HG03045 (cell line): Measurements from ENCODE around the gene PLA2G5.
"Not testable (repeated sequence)": the region's sequence is repeated elsewhere in the genome, so short reads cannot be mapped to it uniquely, and the experiment has no call there.

Experiments used
- ATAC-seq: cut with Tn5 transposase; IDR thresholded peaks from one replicate; pipeline ENCODE4 v1.9.1; 2021; ENCODE audit warnings: mild to moderate bottlenecking, moderate library complexity; ENCODE audit not compliant: unreplicated experiment

PLA2G5 gene

GRCh38 chr1:20069874-20070273, at the start of gene PLA2G5:
Gene PLA2G5, plus strand, starts transcription at chr1:20070194. Its CDS starts 14,637 bp downstream, at chr1:20084831.
- no peak for ATAC-seq

- no peak for ATAC-seq
Measured at GRCh38 chr1:20028125-20028524, 41.9 kb upstream of the PLA2G5 start.

- ATAC-seq = no peak
Measured at GRCh38 chr1:20028726-20029125, 41.3 kb upstream of the PLA2G5 start.

- ATAC-seq = no peak
Measured at GRCh38 chr1:20029178-20029912, 40.6 kb upstream of the PLA2G5 start.

- ATAC-seq = not testable (repeated sequence)
Measured at GRCh38 chr1:20030436-20031151, 39.4 kb upstream of the PLA2G5 start.

- no peak for ATAC-seq
Measured at GRCh38 chr1:20031161-20031560, 38.8 kb upstream of the PLA2G5 start.

- no peak for ATAC-seq
Measured at GRCh38 chr1:20031836-20032235, 38.2 kb upstream of the PLA2G5 start.

GRCh38 chr1:20032425-20032824, 37.6 kb upstream of the PLA2G5 start:
- no peak for ATAC-seq

GRCh38 chr1:20033420-20033819, 36.6 kb upstream of the PLA2G5 start:
- ATAC-seq = no peak

- ATAC-seq = no peak
Measured at GRCh38 chr1:20035114-20035513, 34.9 kb upstream of the PLA2G5 start.

GRCh38 chr1:20037877-20038276, 32.1 kb upstream of the PLA2G5 start:
- ATAC-seq = no peak

GRCh38 chr1:20047096-20047495, 22.9 kb upstream of the PLA2G5 start:
- no peak for ATAC-seq

- no peak for ATAC-seq
Measured at GRCh38 chr1:20048563-20048962, 21.4 kb upstream of the PLA2G5 start.

- not testable (repeated sequence) for ATAC-seq
Measured at GRCh38 chr1:20049056-20049798, 20.8 kb upstream of the PLA2G5 start.

GRCh38 chr1:20051218-20051829, 18.7 kb upstream of the PLA2G5 start:
- no peak for ATAC-seq

GRCh38 chr1:20052386-20052785, 17.6 kb upstream of the PLA2G5 start:
- ATAC-seq = no peak

GRCh38 chr1:20057886-20058420, 12.0 kb upstream of the PLA2G5 start:
- ATAC-seq = no peak

- ATAC-seq = no peak
Measured at GRCh38 chr1:20058531-20058930, 11.5 kb upstream of the PLA2G5 start.

GRCh38 chr1:20059847-20060246, 10.1 kb upstream of the PLA2G5 start:
- no peak for ATAC-seq

- ATAC-seq = not testable (repeated sequence)
Measured at GRCh38 chr1:20060791-20061190, 9.2 kb upstream of the PLA2G5 start.

- no peak for ATAC-seq
Measured at GRCh38 chr1:20061866-20062265, 8.1 kb upstream of the PLA2G5 start.
